GM12878 (cell line): ENCODE data around the gene ANKRD66. TPM values are rescaled to one million over a fixed set of nuclear protein-coding genes. Genes with fewer than 3 reads are reported as not detected.

ENCODE experiments used
- ATAC-seq: fragments of 200-7000 bp; cut with Tn5 transposase; 3 replicates; pipeline ENCODE4 v1.9.1; 2020; ENCODE audit warnings: mild to moderate bottlenecking, moderate library complexity
- BruUV-seq: library from RNA; stranded (reverse); fragments of 400-500 nt; replicated peaks from 2 replicates; lab custom pipeline; 2021; lab: Mats Ljungman, UMichigan
- CTCF ChIA-PET: fragments of 300-600 bp; sonication (Branson Sonifier 250); formaldehyde crosslinking; extraction: SDS; loops from one replicate; lab custom pipeline; 2021; ENCODE audit warnings: inconsistent platforms; lab: Yijun Ruan, JAX
- POLR2A ChIA-PET: fragments of 350-600 bp; formaldehyde crosslinking; extraction: SDS; loops from one replicate; lab custom pipeline; 2021; ENCODE audit warnings: inconsistent platforms; lab: Charles Lee
- RAD21 ChIA-PET: fragments of 300-600 bp; sonication (Branson Sonifier 250); formaldehyde crosslinking; loops from one replicate; lab custom pipeline; 2023; ENCODE audit warnings: antibody characterized with exemption; ENCODE audit not compliant: unreplicated experiment; lab: Charles Lee
- SMC1A ChIA-PET: fragments of 300-600 bp; sonication (Branson Sonifier 250); formaldehyde crosslinking; loops from one replicate; lab custom pipeline; 2023; ENCODE audit not compliant: unreplicated experiment, uncharacterized antibody; lab: Charles Lee
- DNase-seq: peaks from one replicate; pipeline ENCODE4 v3.0.0-alpha.2; 2011; ENCODE audit warnings: low read depth, low spot score
- FAIRE-seq: peaks from 3 replicates; lab custom pipeline; 2011; peaks lifted over from hg19 to GRCh38; lab: Jason Lieb, UNC
- H2AFZ ChIP-seq: 2 replicates; pipeline ENCODE4 v1.6.0; 2011; ENCODE audit warnings: low read depth, low read length, control low read depth; ENCODE audit not compliant: control insufficient read depth
- H3K27ac ChIP-seq: 2 replicates; pipeline ENCODE4 v1.5.1; 2011; ENCODE audit warnings: control low read depth; ENCODE audit not compliant: control insufficient read depth, insufficient read depth
- H3K27me3 ChIP-seq, 2 experiments: replicated peaks in 1 of 2; 2 replicates each; pipeline versions ENCODE4 v1.6.0 to v1.6.1; 2011; ENCODE audit warnings: low read length in 1 of 2; ENCODE audit not compliant: control insufficient read depth in 2 of 2, insufficient read depth in 2 of 2
- H3K36me3 ChIP-seq, 2 experiments: 2 replicates each; pipeline ENCODE4 v1.5.1; 2011; ENCODE audit warnings: low read length in 1 of 2; ENCODE audit not compliant: control insufficient read depth in 2 of 2, insufficient read depth in 2 of 2
- H3K4me1 ChIP-seq: 2 replicates; pipeline ENCODE4 v1.6.1; 2011; ENCODE audit warnings: mild to moderate bottlenecking, low read length, moderate library complexity, mixed read lengths; ENCODE audit not compliant: control insufficient read depth, insufficient read depth
- H3K4me2 ChIP-seq: 2 replicates; pipeline ENCODE4 v1.6.0; 2011; ENCODE audit warnings: control low read depth; ENCODE audit not compliant: control insufficient read depth, insufficient read depth
- H3K4me3 ChIP-seq: fragments of 200-600 bp; sonication (generic); 2 replicates; pipeline ENCODE4 v1.5.1; 2016
- H3K79me2 ChIP-seq: 2 replicates; pipeline ENCODE4 v1.6.0; 2011; ENCODE audit warnings: low read length; ENCODE audit not compliant: control insufficient read depth, insufficient read depth
- H3K9ac ChIP-seq: 2 replicates; pipeline ENCODE4 v1.8.0; 2011; ENCODE audit warnings: low read length, control low read depth, mixed read lengths; ENCODE audit not compliant: control insufficient read depth, insufficient read depth
- H3K9me3 ChIP-seq: replicated peaks from 3 replicates; pipeline ENCODE4 v1.5.1; 2011; ENCODE audit warnings: mild to moderate bottlenecking, low read length; ENCODE audit not compliant: control insufficient read depth, insufficient read depth
- H4K20me1 ChIP-seq: 2 replicates; pipeline ENCODE4 v1.6.0; 2011; ENCODE audit not compliant: control insufficient read depth, insufficient read depth
- ATF2 ChIP-seq: IDR thresholded peaks from 2 replicates; pipeline ENCODE4 v1.6.1; 2012; ENCODE audit warnings: low read length, inconsistent platforms
- BACH1 ChIP-seq: fragments of 450-650 bp; IDR thresholded peaks from 2 replicates; pipeline ENCODE4 v1.6.1; 2017; ENCODE audit warnings: mild to moderate bottlenecking, borderline replicate concordance
- BCL11A ChIP-seq: IDR thresholded peaks from 2 replicates; pipeline ENCODE4 v1.6.1; 2011; ENCODE audit warnings: low read depth, low read length
- BCL3 ChIP-seq: IDR thresholded peaks from 2 replicates; pipeline ENCODE4 v1.6.1; 2011; ENCODE audit warnings: borderline replicate concordance, low read depth, mild to moderate bottlenecking, moderate library complexity, low read length; ENCODE audit not compliant: insufficient read depth, poor library complexity, severe bottlenecking
- CHD4 ChIP-seq: fragments of 200-600 bp; sonication (generic); IDR thresholded peaks from 2 replicates; pipeline ENCODE4 v1.6.1; 2016; ENCODE audit warnings: mild to moderate bottlenecking
- EZH2 ChIP-seq: IDR thresholded peaks from 2 replicates; pipeline ENCODE4 v1.6.1; 2012; ENCODE audit warnings: low read depth, mild to moderate bottlenecking, control low read depth, inconsistent platforms, low read length, borderline replicate concordance; ENCODE audit not compliant: control insufficient read depth
- HSF1 ChIP-seq: fragments of 150-350 bp; IDR thresholded peaks from 2 replicates; pipeline ENCODE4 v1.6.1; 2014; ENCODE audit warnings: mild to moderate bottlenecking, low read depth, low read length
- KLF5 ChIP-seq: fragments of 450-650 bp; IDR thresholded peaks from 2 replicates; pipeline ENCODE4 v1.6.1; 2014; ENCODE audit warnings: mild to moderate bottlenecking; ENCODE audit not compliant: partially characterized antibody
- MEF2A ChIP-seq: IDR thresholded peaks from 2 replicates; pipeline ENCODE4 v1.6.1; 2011; ENCODE audit warnings: low read depth, mild to moderate bottlenecking, low read length, moderate library complexity; ENCODE audit not compliant: insufficient read depth
- MEF2B ChIP-seq: fragments of 450-650 bp; IDR thresholded peaks from 2 replicates; pipeline ENCODE4 v1.6.1; 2018; ENCODE audit warnings: mild to moderate bottlenecking, moderate library complexity; ENCODE audit not compliant: partially characterized antibody, poor library complexity, severe bottlenecking
- MTA2 ChIP-seq: fragments of 450-650 bp; IDR thresholded peaks from 2 replicates; pipeline ENCODE4 v1.6.1; 2016; ENCODE audit warnings: low read depth, mild to moderate bottlenecking, moderate library complexity
- NRF1 ChIP-seq: conservative IDR thresholded peaks from 2 replicates; pipeline ENCODE4 v1.6.1; 2011; ENCODE audit warnings: mild to moderate bottlenecking, low read depth, low read length, improper control_type of control experiment
- RELA ChIP-seq: fragments of 450-650 bp; IDR thresholded peaks from 2 replicates; pipeline ENCODE4 v1.8.0; 2014; ENCODE audit warnings: borderline replicate concordance; ENCODE audit not compliant: partially characterized antibody
- RUNX3 ChIP-seq: IDR thresholded peaks from 2 replicates; pipeline ENCODE4 v1.6.1; 2012; ENCODE audit warnings: low read length, inconsistent platforms
- SMARCA5 ChIP-seq: fragments of 450-650 bp; IDR thresholded peaks from 2 replicates; pipeline ENCODE4 v1.6.1; 2017; ENCODE audit warnings: mild to moderate bottlenecking
- ZNF274 ChIP-seq: IDR thresholded peaks from one replicate; pipeline ENCODE4 v1.8.0; 2011; ENCODE audit not compliant: insufficient read length, insufficient read depth
- ZNF622 ChIP-seq: fragments of 450-650 bp; IDR thresholded peaks from 2 replicates; pipeline ENCODE4 v1.6.1; 2017; ENCODE audit warnings: mild to moderate bottlenecking, inconsistent platforms
- WGBS: methylation state at CpG from one replicate; pipeline ENCODE4 v1.1.6; 2016; ENCODE audit warnings: low lambda C conversion rate; ENCODE audit not compliant: insufficient replicate concordance, insufficient coverage; ENCODE audit errors: missing lambda C conversion rate; 5-methylcytosine and 5-hydroxymethylcytosine counted together
- in situ Hi-C: fragments of 300-500 bp; cut with MboI; formaldehyde crosslinking; loops from 9 replicates; pipeline ENCODE4 v1.14.3; 2018; ENCODE audit warnings: mixed read lengths
- intact Hi-C: fragments of 100-400 bp; cut with micrococcal nuclease; formaldehyde crosslinking; loops from one replicate; pipeline ENCODE4 v1.14.2; 2022; ENCODE audit not compliant: unreplicated experiment
- polyA plus RNA-seq, 11 experiments: library from polyadenylated mRNA; depleted of rRNA in 4 of 11; unstranded in 6 of 11; stranded (reverse) in 5 of 11; fragments of >200 nt; fragmentation: Nextera tagmentation in 4 of 11; fragmentation: Illumina TruSeq in 1 of 11; extraction: Ambion mirVana in 4 of 11; extraction: Trizol in 1 of 11; gene quantifications; 1 replicate in 1 of 11; 2 replicates in 10 of 11; pipeline versions ENCODE4 v1.2.1 to v1.2.3, GENCODE V29; 2011 to 2016; ENCODE audit warnings: inconsistent platforms in 2 of 11, missing spikeins in 2 of 11, low read depth in 1 of 11
- total RNA-seq, 4 experiments: library from RNA; depleted of rRNA in 3 of 4; stranded (reverse); fragments of >200 nt in 3 of 4; fragmentation: Illumina TruSeq in 1 of 4; extraction: Trizol in 1 of 4; gene quantifications; 2 replicates each; pipeline versions ENCODE4 v1.2.1 to v1.2.3, GENCODE V29; 2013 to 2021

The ANKRD66 gene
- total and polyA plus RNA-seq, 10 of the 15 experiments (the other 5 are each of a cell fraction or from before 2014, with no cell fraction given) = not detected

GRCh38 chr6:46741482-46741881, 5.3 kb upstream of the ANKRD66 start (continued):
- TF ChIP-seq BCL3 (no peak), SMARCA5 (no peak), CHD4 (no peak), KLF5 (no peak), ZNF622 (no peak), RUNX3 (no peak), EZH2 (no peak), ATF2 (no peak), HSF1 (no peak)

- no peak for ATAC-seq
- no peak for TF ChIP-seq BACH1
- no peak for TF ChIP-seq NRF1
- TF ChIP-seq RELA = no peak
- TF ChIP-seq BCL11A = no peak
- no peak for TF ChIP-seq MEF2B
- TF ChIP-seq BCL3 = no peak
- TF ChIP-seq MEF2A = no peak
- no peak for TF ChIP-seq ZNF274
- TF ChIP-seq MTA2 = no peak
Measured at GRCh38 chr6:46741910-46742309, 4.8 kb upstream of the ANKRD66 start.

More at GRCh38 chr6:46741910-46742309, 4.8 kb upstream of the ANKRD66 start:
- H3K36me3 ChIP-seq = no peaks in the 10 kb centered on the region
- H3K79me2 ChIP-seq = no peaks in the 10 kb centered on the region
- H2AFZ ChIP-seq = no peak overlapping the region
- H3K27ac ChIP-seq = no peak overlapping the region
- FAIRE-seq = no peak
- no peaks in the 10 kb centered on the region for H3K4me1 ChIP-seq
- H3K27me3 ChIP-seq = no peaks in the 10 kb centered on the region
- ChIA-PET RAD21 (no interaction called here), CTCF (interaction anchor here (1.0 kb wide), 1 partner anchor 14 kb away, joined by 3 read pairs; no protein-coding TSS in a partner anchor), POLR2A (no interaction called here), SMC1A (no interaction called here)
- in situ Hi-C loops = no loop called here
- no peak overlapping the region for H3K4me2 ChIP-seq
- no TSS peak for BruUV-seq
- no peak for DNase-seq
- H3K9me3 ChIP-seq = no peaks in the 10 kb centered on the region
- H3K9ac ChIP-seq = no peak overlapping the region
- no peaks in the 10 kb centered on the region for H4K20me1 ChIP-seq
- intact Hi-C loops = no loop called here
- 39% methylated on average over 4 of the region's 4 CpGs for WGBS
- no peak overlapping the region for H3K4me3 ChIP-seq
